ENCODE results near the gene MAML2. TPM values are rescaled to one million over a fixed set of nuclear protein-coding genes. Genes with fewer than 3 reads are reported as not detected.
A peak's percentile ranks its signal among the peaks of the same experiment; 100 is the strongest.

Gene MAML2
- total RNA-seq, 1 experiment from 2014 or later: 28.3 TPM

- CTCF ChIA-PET: no interaction called here
Measured at GRCh38 chr11:96329419-96329818, 13.6 kb downstream of the MAML2 start.

GRCh38 chr11:96328395-96329010, 14.5 kb downstream of the MAML2 start:
- Histone ChIP-seq H3K4me1 (replicated peaks; ENCODE audit: insufficient read depth) (peaks cover 73% of the 10 kb centered on the region), H3K9me2 (ENCODE audit: insufficient read depth) (no peaks in the 10 kb centered on the region), H4K20me1 (ENCODE audit: insufficient read depth) (no peaks in the 10 kb centered on the region), H3K79me2 (ENCODE audit: low read depth) (peaks cover 98% of the 10 kb centered on the region), H3F3A (ENCODE audit: insufficient read depth, low read depth) (peaks cover 23% of the 10 kb centered on the region), H3K27me3 (ENCODE audit: insufficient read depth, low read depth) (no peaks in the 10 kb centered on the region), H3K27ac (peak overlapping the region; percentile 86; the same call in 1 of the 2 replicates), H2AFZ (no peak overlapping the region), H3K36me3 (ENCODE audit: low read depth) (peaks cover 29% of the 10 kb centered on the region), H3K4me3 (no peak overlapping the region), H3K4me2 (0 out of 2 replicates have a peak overlapping the region, but pooled peaks have one; percentile 24), H3K9me3 (ENCODE audit: insufficient read depth, low read depth) (no peaks in the 10 kb centered on the region)
- intact Hi-C loops (cut with micrococcal nuclease; ENCODE audit: unreplicated experiment): loop anchor here (5.0 kb wide), 1 partner anchor 231 kb away; no protein-coding TSS in a partner anchor
- no peak for DNase-seq
- POLR2A ChIA-PET (ENCODE audit: unreplicated experiment): interaction anchor here (0.6 kb wide), 1 partner anchor 15 kb away, joined by 12 read pairs; no protein-coding TSS in a partner anchor
- BruUV-seq (replicated peaks): no TSS peak
- CTCF ChIA-PET: interaction anchor here (1.2 kb wide), 1 partner anchor 260 kb away, joined by 20 read pairs; no protein-coding TSS in a partner anchor
- TF ChIP-seq, protein P1, sequence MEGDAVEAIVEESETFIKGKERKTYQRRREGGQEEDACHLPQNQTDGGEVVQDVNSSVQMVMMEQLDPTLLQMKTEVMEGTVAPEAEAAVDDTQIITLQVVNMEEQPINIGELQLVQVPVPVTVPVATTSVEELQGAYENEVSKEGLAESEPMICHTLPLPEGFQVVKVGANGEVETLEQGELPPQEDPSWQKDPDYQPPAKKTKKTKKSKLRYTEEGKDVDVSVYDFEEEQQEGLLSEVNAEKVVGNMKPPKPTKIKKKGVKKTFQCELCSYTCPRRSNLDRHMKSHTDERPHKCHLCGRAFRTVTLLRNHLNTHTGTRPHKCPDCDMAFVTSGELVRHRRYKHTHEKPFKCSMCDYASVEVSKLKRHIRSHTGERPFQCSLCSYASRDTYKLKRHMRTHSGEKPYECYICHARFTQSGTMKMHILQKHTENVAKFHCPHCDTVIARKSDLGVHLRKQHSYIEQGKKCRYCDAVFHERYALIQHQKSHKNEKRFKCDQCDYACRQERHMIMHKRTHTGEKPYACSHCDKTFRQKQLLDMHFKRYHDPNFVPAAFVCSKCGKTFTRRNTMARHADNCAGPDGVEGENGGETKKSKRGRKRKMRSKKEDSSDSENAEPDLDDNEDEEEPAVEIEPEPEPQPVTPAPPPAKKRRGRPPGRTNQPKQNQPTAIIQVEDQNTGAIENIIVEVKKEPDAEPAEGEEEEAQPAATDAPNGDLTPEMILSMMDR (conservative IDR thresholded peaks at IDR 0.05): no peak
- TF ChIP-seq EZH2 (IDR thresholded peaks at IDR 0.05; ENCODE audit: low read depth): no peak

More at GRCh38 chr11:96329419-96329818, 13.6 kb downstream of the MAML2 start:
- DNase-seq: peak in 1 of 2 experiments; percentile 78
- peak overlapping the region; percentile 86 for H3K27ac ChIP-seq
- no peak overlapping the region for H2AFZ ChIP-seq
- POLR2A ChIA-PET (ENCODE audit: unreplicated experiment): no interaction called here
- H3K4me2 ChIP-seq: peak overlapping the region; percentile 24
- no peak overlapping the region for H3K4me3 ChIP-seq
- H3K4me1 ChIP-seq (replicated peaks; ENCODE audit: insufficient read depth): peaks cover 71% of the 10 kb centered on the region
- peaks cover 18% of the 10 kb centered on the region for H3F3A ChIP-seq (ENCODE audit: insufficient read depth, low read depth)
- intact Hi-C loops (cut with micrococcal nuclease; ENCODE audit: unreplicated experiment): loop anchor here (5.0 kb wide), 1 partner anchor 232 kb away; no protein-coding TSS in a partner anchor
- no peak for TF ChIP-seq EZH2 (IDR thresholded peaks at IDR 0.05; ENCODE audit: low read depth)
- TF ChIP-seq, protein P1 (conservative IDR thresholded peaks at IDR 0.05): no peak
- H3K9me2 ChIP-seq (ENCODE audit: insufficient read depth): no peaks in the 10 kb centered on the region
- no peaks in the 10 kb centered on the region for H3K9me3 ChIP-seq (ENCODE audit: insufficient read depth, low read depth)
- no TSS peak for BruUV-seq (replicated peaks)
- no peaks in the 10 kb centered on the region for H3K27me3 ChIP-seq (ENCODE audit: insufficient read depth, low read depth)
- peaks cover 98% of the 10 kb centered on the region for H3K79me2 ChIP-seq (ENCODE audit: low read depth)
- no peaks in the 10 kb centered on the region for H4K20me1 ChIP-seq (ENCODE audit: insufficient read depth)
- H3K36me3 ChIP-seq (ENCODE audit: low read depth): peaks cover 20% of the 10 kb centered on the region

DNA sequence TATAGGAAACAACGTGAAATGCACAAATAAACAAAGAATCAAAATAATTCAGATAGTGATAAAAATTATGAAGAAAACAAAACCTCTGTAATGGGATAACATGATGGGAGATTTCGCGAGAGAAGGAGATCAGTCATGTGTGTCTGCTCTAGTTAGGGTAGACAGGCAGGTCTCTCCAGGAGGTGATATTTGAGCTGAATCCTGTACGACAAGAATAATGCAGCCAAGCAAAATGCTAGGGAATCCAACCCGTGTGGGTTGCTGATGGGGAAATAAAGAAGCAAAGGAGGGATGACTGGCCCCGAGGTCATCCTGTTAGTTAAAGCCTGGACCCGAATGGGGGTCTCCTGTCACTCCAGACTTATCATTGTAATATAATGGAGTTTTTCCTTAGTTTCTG, 16.0 kb downstream of the MAML2 start:
- TF ChIP-seq, protein P1 (conservative IDR thresholded peaks at IDR 0.05): no peak
- TF ChIP-seq EZH2 (IDR thresholded peaks at IDR 0.05; ENCODE audit: low read depth): no peak
- Histone ChIP-seq H3F3A (ENCODE audit: insufficient read depth, low read depth) (peaks cover 23% of the 10 kb centered on the region), H3K27ac (peak overlapping the region; percentile 86), H3K4me1 (replicated peaks; ENCODE audit: insufficient read depth) (peaks cover 63% of the 10 kb centered on the region), H3K27me3 (ENCODE audit: insufficient read depth, low read depth) (no peaks in the 10 kb centered on the region), H2AFZ (no peak overlapping the region), H3K36me3 (ENCODE audit: low read depth) (peaks cover 41% of the 10 kb centered on the region), H3K79me2 (ENCODE audit: low read depth) (peaks cover 98% of the 10 kb centered on the region), H3K4me3 (no peak overlapping the region), H3K4me2 (no peak overlapping the region), H3K9me3 (ENCODE audit: insufficient read depth, low read depth) (no peaks in the 10 kb centered on the region), H3K9me2 (ENCODE audit: insufficient read depth) (no peaks in the 10 kb centered on the region), H4K20me1 (ENCODE audit: insufficient read depth) (no peaks in the 10 kb centered on the region)
- ChIA-PET POLR2A (ENCODE audit: unreplicated experiment) (interaction anchor here (0.7 kb wide), 1 partner anchor 13 kb away, joined by 5 read pairs; no protein-coding TSS in a partner anchor), CTCF (interaction anchor here (0.6 kb wide), 1 partner anchor 51 kb away, joined by 3 read pairs; no protein-coding TSS in a partner anchor)
- DNase-seq: peak in 1 of 2 experiments; percentile 47
- no TSS peak for BruUV-seq (replicated peaks)
- intact Hi-C loops (cut with micrococcal nuclease; ENCODE audit: unreplicated experiment): loop anchor here (5.0 kb wide), 1 partner anchor 230 kb away; no protein-coding TSS in a partner anchor

Measured in PC-9 (cell line).